ENCODE data around the gene TIGD4. TPM values are rescaled to one million over a fixed set of nuclear protein-coding genes. Genes with fewer than 3 reads are reported as not detected.

TIGD4 gene
- total RNA-seq, 1 donor from 2014 or later, result 1.0 TPM

DNA sequence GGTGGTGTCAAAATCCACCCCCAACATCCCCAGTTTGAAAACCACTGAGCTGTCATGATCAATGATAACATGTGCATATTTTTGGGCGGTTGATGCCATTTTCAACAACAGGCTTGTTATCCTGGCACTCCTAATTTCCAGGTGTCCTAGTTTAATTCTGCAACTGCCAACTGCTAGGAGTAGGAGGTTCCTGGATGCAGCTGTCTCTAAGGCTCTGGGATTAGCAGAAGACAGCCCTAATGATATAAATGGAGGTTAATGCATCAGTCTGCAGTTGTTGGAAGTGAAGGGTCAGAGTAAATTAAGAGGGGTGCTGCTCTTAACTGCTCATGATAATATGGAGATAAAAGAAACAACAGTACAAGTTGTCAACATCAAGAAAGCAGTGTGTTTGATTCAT is 24.0 kb upstream of the TIGD4 start:
- TF ChIP-seq, protein P1, sequence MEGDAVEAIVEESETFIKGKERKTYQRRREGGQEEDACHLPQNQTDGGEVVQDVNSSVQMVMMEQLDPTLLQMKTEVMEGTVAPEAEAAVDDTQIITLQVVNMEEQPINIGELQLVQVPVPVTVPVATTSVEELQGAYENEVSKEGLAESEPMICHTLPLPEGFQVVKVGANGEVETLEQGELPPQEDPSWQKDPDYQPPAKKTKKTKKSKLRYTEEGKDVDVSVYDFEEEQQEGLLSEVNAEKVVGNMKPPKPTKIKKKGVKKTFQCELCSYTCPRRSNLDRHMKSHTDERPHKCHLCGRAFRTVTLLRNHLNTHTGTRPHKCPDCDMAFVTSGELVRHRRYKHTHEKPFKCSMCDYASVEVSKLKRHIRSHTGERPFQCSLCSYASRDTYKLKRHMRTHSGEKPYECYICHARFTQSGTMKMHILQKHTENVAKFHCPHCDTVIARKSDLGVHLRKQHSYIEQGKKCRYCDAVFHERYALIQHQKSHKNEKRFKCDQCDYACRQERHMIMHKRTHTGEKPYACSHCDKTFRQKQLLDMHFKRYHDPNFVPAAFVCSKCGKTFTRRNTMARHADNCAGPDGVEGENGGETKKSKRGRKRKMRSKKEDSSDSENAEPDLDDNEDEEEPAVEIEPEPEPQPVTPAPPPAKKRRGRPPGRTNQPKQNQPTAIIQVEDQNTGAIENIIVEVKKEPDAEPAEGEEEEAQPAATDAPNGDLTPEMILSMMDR (IDR thresholded peaks at IDR 0.05), result no peak

DNA sequence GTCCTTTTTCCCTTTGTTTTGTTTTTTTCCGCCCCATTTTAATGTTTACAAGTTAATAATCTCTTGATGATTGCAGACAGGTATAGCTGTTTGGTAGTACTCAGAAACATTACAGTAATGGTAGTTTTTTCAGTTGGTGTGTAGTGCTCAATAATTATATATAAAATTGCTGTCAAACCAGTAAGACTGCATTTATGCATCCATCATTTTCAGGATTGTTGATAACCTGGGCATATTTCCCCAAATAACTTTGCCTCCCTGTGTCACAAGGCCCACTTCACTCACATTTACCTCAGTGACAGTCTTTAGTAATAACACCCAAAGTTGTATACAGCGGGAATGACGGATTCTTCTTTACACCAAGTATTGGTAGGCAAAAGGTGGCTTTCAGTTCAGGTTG is 16.4 kb upstream of the TIGD4 start:
- Histone ChIP-seq H3K9me3 (no peaks in the 10 kb centered on the region), H3K36me3 (no peaks in the 10 kb centered on the region), H3K27me3 (ENCODE audit: low read depth) (no peaks in the 10 kb centered on the region), H3K4me3 (no peak overlapping the region), H3K4me1 (no peaks in the 10 kb centered on the region), H3K27ac (no peak overlapping the region)
- no peak for ATAC-seq
- TF ChIP-seq, protein P1 (IDR thresholded peaks at IDR 0.05), result no peak
- no peak for DNase-seq
- intact Hi-C loops (cut with DNase I), result no loop called here

More for the DNA sequence above, 24.0 kb upstream of the TIGD4 start:
- Histone ChIP-seq H3K9me3 (no peaks in the 10 kb centered on the region), H3K4me1 (peaks cover 13% of the 10 kb centered on the region), H3K27me3 (ENCODE audit: low read depth) (no peaks in the 10 kb centered on the region), H3K4me3 (no peak overlapping the region), H3K27ac (no peak overlapping the region), H3K36me3 (no peaks in the 10 kb centered on the region)
- DNase-seq (no peak), ATAC-seq (no peak)
- intact Hi-C loops (cut with DNase I), result no loop called here

DNA sequence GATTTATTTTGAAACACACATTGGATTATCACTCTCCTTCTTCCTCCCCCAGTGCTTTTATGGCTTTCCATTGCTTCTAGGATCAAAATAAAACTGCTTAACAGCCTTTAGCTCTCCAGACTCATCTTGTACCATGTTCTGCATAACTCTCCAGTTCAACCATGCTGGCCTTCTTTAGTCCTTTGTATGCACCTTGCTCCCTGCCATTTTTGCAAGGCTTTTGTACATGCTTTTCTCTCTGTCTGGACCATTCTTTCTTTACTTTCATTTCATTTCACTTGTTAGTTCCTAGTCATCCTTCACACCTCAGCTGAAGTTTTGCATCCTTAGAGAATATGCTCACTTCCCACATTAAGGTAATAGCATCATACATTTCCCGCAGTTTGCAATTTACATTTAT is 7.1 kb upstream of the TIGD4 start:
- TF ChIP-seq, protein P1 (IDR thresholded peaks at IDR 0.05), result no peak
- ATAC-seq (no peak), DNase-seq (no peak)
- H3K4me1 ChIP-seq, result peaks cover 26% of the 10 kb centered on the region
- no peaks in the 10 kb centered on the region for H3K36me3 ChIP-seq
- H3K4me3 ChIP-seq, result no peak overlapping the region
- H3K9me3 ChIP-seq, result no peaks in the 10 kb centered on the region
- no peak overlapping the region for H3K27ac ChIP-seq
- intact Hi-C loops (cut with DNase I), result no loop called here
- no peaks in the 10 kb centered on the region for H3K27me3 ChIP-seq (ENCODE audit: low read depth)

DNA sequence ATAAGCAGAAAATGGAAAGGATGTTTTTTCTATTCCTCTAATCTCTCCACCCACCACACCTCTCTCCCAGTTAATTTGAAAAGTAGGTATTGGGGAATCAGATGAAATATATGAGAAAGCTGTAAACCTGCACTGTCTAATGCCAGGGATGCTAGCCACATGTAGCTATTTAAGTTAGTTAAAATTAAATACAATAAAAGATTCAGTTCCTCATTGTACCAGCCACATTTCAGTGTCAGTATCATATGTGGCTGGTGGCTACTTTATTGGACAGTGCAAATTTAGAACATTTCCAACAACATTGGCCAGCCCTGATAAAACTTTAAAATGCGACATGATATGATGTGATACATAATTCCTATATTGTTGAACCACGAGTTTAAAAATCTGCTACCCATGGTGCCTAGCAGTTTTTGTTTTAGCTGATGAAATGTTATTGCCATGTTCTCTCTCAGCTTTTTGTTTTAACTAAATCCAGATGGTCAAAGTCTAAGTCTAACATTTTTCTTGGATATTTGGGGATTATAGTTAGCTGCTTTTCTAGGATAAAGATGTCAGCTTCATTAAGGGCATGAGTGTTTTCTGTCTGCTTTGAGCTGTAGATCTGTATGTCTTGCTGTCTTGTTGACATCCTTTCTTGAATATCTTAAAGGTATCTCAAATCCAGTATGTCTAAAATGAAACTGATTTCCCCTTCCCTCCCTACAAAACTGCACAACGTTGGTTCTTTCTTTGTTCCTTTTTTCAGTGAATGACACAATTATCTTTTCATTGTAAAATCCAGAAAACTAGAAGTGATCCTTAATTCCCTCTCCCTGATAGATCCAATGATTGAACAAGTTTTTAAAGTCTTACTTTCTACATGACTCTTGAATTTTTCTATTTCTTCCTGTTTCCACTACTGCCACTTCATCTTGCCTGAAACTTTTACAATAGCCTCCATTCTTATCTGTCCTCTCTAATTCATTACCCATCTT is 6.4 kb upstream of the TIGD4 start:
- intact Hi-C loops (cut with DNase I), result no loop called here
- H3K4me3 ChIP-seq, result no peak overlapping the region
- TF ChIP-seq, protein P1 (IDR thresholded peaks at IDR 0.05), result no peak
- no peak overlapping the region for H3K27ac ChIP-seq
- DNase-seq (no peak), ATAC-seq (no peak)
- H3K27me3 ChIP-seq (ENCODE audit: low read depth), result no peaks in the 10 kb centered on the region
- H3K9me3 ChIP-seq, result no peaks in the 10 kb centered on the region
- H3K4me1 ChIP-seq, result peaks cover 33% of the 10 kb centered on the region
- H3K36me3 ChIP-seq, result no peaks in the 10 kb centered on the region

DNA sequence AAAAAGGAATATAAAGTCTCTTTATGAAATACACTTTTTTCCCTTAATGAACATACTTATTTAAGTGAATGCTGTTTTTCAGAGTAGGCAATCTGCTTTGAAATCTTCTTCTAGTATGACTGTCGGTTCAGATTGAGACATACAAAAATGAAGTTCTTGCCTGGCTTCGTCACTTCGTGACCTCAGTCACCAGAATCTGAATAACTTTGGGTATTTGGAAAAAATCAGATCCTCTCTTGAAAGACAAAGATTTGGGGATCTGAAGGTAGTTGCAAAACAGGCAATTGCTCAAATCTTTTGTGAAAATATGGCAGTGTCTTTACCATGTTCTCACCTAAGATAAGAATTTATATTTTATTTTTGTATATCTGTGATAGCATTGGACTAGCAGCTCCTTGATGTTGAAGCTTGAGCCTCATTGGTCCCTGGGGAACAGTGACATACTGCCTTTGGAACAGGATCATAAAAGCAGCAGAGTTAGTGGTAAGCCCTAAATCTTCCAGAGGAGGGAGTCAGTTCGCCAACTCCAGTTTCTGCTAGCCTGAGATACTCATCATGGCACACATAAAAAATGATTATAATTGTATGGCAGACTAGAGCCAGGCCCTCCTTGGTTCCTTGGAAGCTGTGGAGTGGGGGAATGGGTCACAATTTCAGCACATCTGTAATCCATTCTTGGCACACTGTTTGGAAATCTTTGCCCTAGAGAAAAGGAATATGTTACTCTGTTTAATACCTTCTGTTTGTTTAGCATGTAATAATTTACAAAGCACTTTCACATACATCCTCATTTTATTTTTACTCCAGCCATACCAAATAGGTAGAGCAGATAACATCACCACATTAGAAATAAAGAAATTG is 5.2 kb upstream of the TIGD4 start:
- ATAC-seq (no peak), DNase-seq (no peak)
- Histone ChIP-seq H3K27ac (no peak overlapping the region), H3K9me3 (no peaks in the 10 kb centered on the region), H3K4me3 (no peak overlapping the region), H3K27me3 (ENCODE audit: low read depth) (no peaks in the 10 kb centered on the region), H3K36me3 (no peaks in the 10 kb centered on the region), H3K4me1 (peaks cover 40% of the 10 kb centered on the region)
- intact Hi-C loops (cut with DNase I), result no loop called here
- TF ChIP-seq, protein P1 (IDR thresholded peaks at IDR 0.05), result no peak

Measured in lower lobe of right lung (tissue), 2 donors.